HG02943 (cell line): ENCODE measurements around the gene TMED1.
A peak's percentile ranks its signal among the peaks of the same experiment; 100 is the strongest.
"Not testable (repeated sequence)": the region's sequence is repeated elsewhere in the genome, so short reads cannot be mapped to it uniquely, and the experiment has no call there.

Source experiments
- ATAC-seq: cut with Tn5 transposase; IDR thresholded peaks from one replicate; pipeline ENCODE4 v1.9.1; 2021; ENCODE audit warnings: mild to moderate bottlenecking, low read depth, moderate library complexity; ENCODE audit not compliant: unreplicated experiment

Gene TMED1

GRCh38 chr19:10835754-10836478 lies at the start of gene TMED1:
TMED1 (minus strand) TSS chr19:10836212; CDS start chr19:10836191, 21 bp downstream.
- peak; percentile 64 for ATAC-seq

- no peak for ATAC-seq
Measured at GRCh38 chr19:10885201-10886169, 49.5 kb upstream of the TMED1 start.

- ATAC-seq: no peak
Measured at GRCh38 chr19:10884274-10884673, 48.3 kb upstream of the TMED1 start.

GRCh38 chr19:10882108-10882457 lies 46.1 kb upstream of the TMED1 start:
- no peak for ATAC-seq

- no peak for ATAC-seq
Measured at GRCh38 chr19:10881403-10882107, 45.5 kb upstream of the TMED1 start.

- no peak for ATAC-seq
Measured at GRCh38 chr19:10878253-10878652, 42.2 kb upstream of the TMED1 start.

GRCh38 chr19:10877608-10878007 lies 41.6 kb upstream of the TMED1 start:
- not testable (repeated sequence) for ATAC-seq

GRCh38 chr19:10876459-10877240 lies 40.6 kb upstream of the TMED1 start:
- no peak for ATAC-seq

- ATAC-seq: no peak
Measured at GRCh38 chr19:10874024-10874423, 38.0 kb upstream of the TMED1 start.

- no peak for ATAC-seq
Measured at GRCh38 chr19:10872546-10873107, 36.6 kb upstream of the TMED1 start.

GRCh38 chr19:10871711-10872545 lies 35.9 kb upstream of the TMED1 start:
- ATAC-seq: peak; percentile 25

GRCh38 chr19:10870955-10871603 lies 35.1 kb upstream of the TMED1 start, which contains the start of gene CARM1:
CARM1 (plus strand) TSS chr19:10871553; CDS start chr19:10871703, 150 bp downstream.
- peak; percentile 57 for ATAC-seq

GRCh38 chr19:10870501-10870954 lies 34.5 kb upstream of the TMED1 start:
- ATAC-seq: no peak

GRCh38 chr19:10869872-10870311 lies 33.9 kb upstream of the TMED1 start:
- not testable (repeated sequence) for ATAC-seq

- ATAC-seq: no peak
Measured at GRCh38 chr19:10868872-10869547, 33.0 kb upstream of the TMED1 start.

- no peak for ATAC-seq
Measured at GRCh38 chr19:10866495-10866894, 30.5 kb upstream of the TMED1 start.

GRCh38 chr19:10864538-10864899 lies 28.5 kb upstream of the TMED1 start:
- ATAC-seq: no peak
